IMR-90 (cell line): ENCODE results near the gene ACVR2B.
"Not testable (repeated sequence)": the region's sequence is repeated elsewhere in the genome, so short reads cannot be mapped to it uniquely, and the experiment has no call there.

Source experiments
- BHLHE40 ChIP-seq: fragments of 150-350 bp; IDR thresholded peaks from 2 replicates; pipeline ENCODE4 v1.6.1; 2016; ENCODE audit warnings: mild to moderate bottlenecking, low read depth, low read length
- CEBPB ChIP-seq: IDR thresholded peaks from 2 replicates; pipeline ENCODE4 v1.6.1; 2012; ENCODE audit warnings: low read depth, low read length, improper control_type of control experiment
- CHD1 ChIP-seq: IDR thresholded peaks from 2 replicates; pipeline ENCODE4 v1.6.1; 2012; ENCODE audit warnings: low read depth, low read length, improper control_type of control experiment
- CTCF ChIP-seq: conservative IDR thresholded peaks from 2 replicates; pipeline ENCODE4 v1.5.1; 2012; ENCODE audit warnings: mild to moderate bottlenecking, low read depth, low read length, improper control_type of control experiment
- ELK1 ChIP-seq: fragments of 150-350 bp; IDR thresholded peaks from 2 replicates; pipeline ENCODE4 v1.6.1; 2016; ENCODE audit warnings: low read depth, mild to moderate bottlenecking, low read length, moderate library complexity, borderline replicate concordance
- MAFK ChIP-seq: IDR thresholded peaks from 2 replicates; pipeline ENCODE4 v1.6.1; 2012; ENCODE audit warnings: low read depth, low read length, improper control_type of control experiment
- MAZ ChIP-seq: IDR thresholded peaks from 2 replicates; pipeline ENCODE4 v1.6.1; 2012; ENCODE audit warnings: low read depth, mild to moderate bottlenecking, low read length, improper control_type of control experiment, moderate library complexity, borderline replicate concordance
- MXI1 ChIP-seq: IDR thresholded peaks from 2 replicates; pipeline ENCODE4 v1.6.1; 2012; ENCODE audit warnings: low read depth, mild to moderate bottlenecking, low read length, moderate library complexity, borderline replicate concordance
- POLR2A ChIP-seq: IDR thresholded peaks from 2 replicates; pipeline ENCODE4 v1.6.1; 2012; ENCODE audit warnings: mild to moderate bottlenecking, low read depth, low read length
- RAD21 ChIP-seq: IDR thresholded peaks from 2 replicates; pipeline ENCODE4 v1.6.1; 2012; ENCODE audit warnings: low read length, improper control_type of control experiment
- RCOR1 ChIP-seq: IDR thresholded peaks from 2 replicates; pipeline ENCODE4 v1.6.1; 2012; ENCODE audit warnings: mild to moderate bottlenecking, low read length, improper control_type of control experiment; ENCODE audit not compliant: insufficient replicate concordance
- RFX5 ChIP-seq: IDR thresholded peaks from 2 replicates; pipeline ENCODE4 v1.8.0; 2012; ENCODE audit warnings: low read depth, mild to moderate bottlenecking, low read length, moderate library complexity
- USF2 ChIP-seq: fragments of 150-350 bp; IDR thresholded peaks from 2 replicates; pipeline ENCODE4 v1.6.1; 2017; ENCODE audit warnings: mild to moderate bottlenecking, antibody characterized with exemption, low read length, low read depth

- TF ChIP-seq CTCF, POLR2A, MXI1, BHLHE40, CHD1, RFX5, RAD21, RCOR1, USF2, MAZ, CEBPB, MAFK, ELK1: not testable (repeated sequence)
These were observed 10.5 kb upstream of the ACVR2B start for GRCh38 chr3:38443205-38443604.
